Stimulated activated effector memory CD8-positive, alpha-beta T cell treated with anti-CD3 and anti-CD28 coated beads, Interleukin-12 subunit alpha, Interleukin-12 subunit beta, amount 100 ng/mL, for 72 hours (primary cell): ENCODE results near the gene IFT122.
"Not testable (repeated sequence)": the region's sequence is repeated elsewhere in the genome, so short reads cannot be mapped to it uniquely, and the experiment has no call there.

Source experiments
- ATAC-seq: fragments of 150-1000 bp; cut with Tn5 transposase; 2 replicates; pipeline ENCODE4 v1.10.0; 2021
- DNase-seq, 2 donors: peaks; one replicate each; pipeline ENCODE4 v3.0.0; 2021 to 2022; ENCODE audit warnings: low spot score in 2 of 2
- H3K27ac Mint-ChIP-seq: one replicate; pipeline ENCODE4 v1.8.0; 2022; ENCODE audit warnings: mild to moderate bottlenecking, mixed read lengths
- H3K36me3 Mint-ChIP-seq: one replicate; pipeline ENCODE4 v1.8.0; 2022; ENCODE audit warnings: mild to moderate bottlenecking, mixed read lengths
- H3K4me1 Mint-ChIP-seq: one replicate; pipeline ENCODE4 v1.8.0; 2022; ENCODE audit warnings: mixed read lengths
- H3K4me3 Mint-ChIP-seq: one replicate; pipeline ENCODE4 v1.8.0; 2022; ENCODE audit warnings: mild to moderate bottlenecking, mixed read lengths
- H3K9me3 Mint-ChIP-seq: one replicate; pipeline ENCODE4 v1.8.0; 2022; ENCODE audit warnings: mixed read lengths

Gene IFT122

GRCh38 chr3:129531699-129532098, 91.7 kb downstream of the IFT122 start:
- H3K36me3 Mint-ChIP-seq = no peaks in the 10 kb centered on the region
- H3K27ac Mint-ChIP-seq = no peak overlapping the region
- ATAC-seq (no peak), DNase-seq (no peak)
- H3K9me3 Mint-ChIP-seq = no peaks in the 10 kb centered on the region
- H3K4me3 Mint-ChIP-seq = no peak overlapping the region
- H3K4me1 Mint-ChIP-seq = peaks cover 5% of the 10 kb centered on the region

DNA sequence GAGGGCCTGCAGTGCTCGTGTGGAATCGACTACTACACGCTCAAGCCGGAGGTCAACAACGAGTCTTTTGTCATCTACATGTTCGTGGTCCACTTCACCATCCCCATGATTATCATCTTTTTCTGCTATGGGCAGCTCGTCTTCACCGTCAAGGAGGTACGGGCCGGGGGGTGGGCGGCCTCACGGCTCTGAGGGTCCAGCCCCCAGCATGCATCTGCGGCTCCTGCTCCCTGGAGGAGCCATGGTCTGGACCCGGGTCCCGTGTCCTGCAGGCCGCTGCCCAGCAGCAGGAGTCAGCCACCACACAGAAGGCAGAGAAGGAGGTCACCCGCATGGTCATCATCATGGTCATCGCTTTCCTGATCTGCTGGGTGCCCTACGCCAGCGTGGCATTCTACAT, 92.2 kb downstream of the IFT122 start:
- Mint-ChIP-seq H3K4me1 (peaks cover 11% of the 10 kb centered on the region), H3K9me3 (no peaks in the 10 kb centered on the region), H3K27ac (no peak overlapping the region), H3K36me3 (no peaks in the 10 kb centered on the region), H3K4me3 (no peak overlapping the region)
- DNase-seq (no peak), ATAC-seq (no peak)

- ATAC-seq = no peak
- DNase-seq = no peak
- Mint-ChIP-seq H3K9me3 (no peaks in the 10 kb centered on the region), H3K4me3 (no peak overlapping the region), H3K36me3 (no peaks in the 10 kb centered on the region), H3K4me1 (peaks cover 9% of the 10 kb centered on the region), H3K27ac (no peak overlapping the region)
Observed at GRCh38 chr3:129533406-129533805, 93.4 kb downstream of the IFT122 start.

- Mint-ChIP-seq H3K36me3 (no peaks in the 10 kb centered on the region), H3K4me1 (peaks cover 9% of the 10 kb centered on the region), H3K27ac (peak overlapping the region; percentile 34)
Observed at GRCh38 chr3:129534428-129535027, 94.5 kb downstream of the IFT122 start.

DNA sequence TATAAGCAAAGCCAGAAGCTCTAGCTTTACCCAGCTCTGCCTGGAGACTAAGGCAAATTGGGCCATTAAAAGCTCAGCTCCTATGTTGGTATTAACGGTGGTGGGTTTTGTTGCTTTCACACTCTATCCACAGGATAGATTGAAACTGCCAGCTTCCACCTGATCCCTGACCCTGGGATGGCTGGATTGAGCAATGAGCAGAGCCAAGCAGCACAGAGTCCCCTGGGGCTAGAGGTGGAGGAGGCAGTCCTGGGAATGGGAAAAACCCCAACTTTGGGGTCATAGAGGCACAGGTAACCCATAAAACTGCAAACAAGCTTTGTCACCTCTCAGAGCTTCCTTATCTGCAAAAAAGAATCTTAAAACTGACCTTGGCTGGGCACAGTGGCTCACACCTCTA, 95.1 kb downstream of the IFT122 start:
- Mint-ChIP-seq H3K9me3 (no peaks in the 10 kb centered on the region), H3K36me3 (no peaks in the 10 kb centered on the region), H3K27ac (peak overlapping the region; percentile 34), H3K4me1 (peaks cover 9% of the 10 kb centered on the region), H3K4me3 (no peak overlapping the region)
- ATAC-seq = no peak
- DNase-seq = no peak

More at GRCh38 chr3:129534428-129535027, 94.5 kb downstream of the IFT122 start:
- ATAC-seq (no peak), DNase-seq (no peak)
- Mint-ChIP-seq H3K9me3 (no peaks in the 10 kb centered on the region), H3K4me3 (no peak overlapping the region)

DNA sequence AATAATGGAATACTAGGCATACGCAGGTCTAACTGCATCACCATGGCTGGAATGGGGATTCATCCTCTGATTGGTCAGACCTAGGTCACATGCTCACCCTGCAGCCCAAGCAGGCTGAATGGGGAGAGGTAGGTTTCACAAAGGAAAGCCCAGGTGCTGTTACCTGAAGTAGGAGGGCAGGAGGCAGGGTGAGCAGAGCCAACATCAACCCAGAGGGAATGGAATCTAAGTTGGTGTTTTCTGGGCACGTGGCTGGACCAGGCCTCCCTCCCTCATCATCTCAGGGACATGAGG, 96.3 kb downstream of the IFT122 start:
- no peak overlapping the region for H3K27ac Mint-ChIP-seq
- DNase-seq = no peak
- no peaks in the 10 kb centered on the region for H3K9me3 Mint-ChIP-seq
- H3K4me1 Mint-ChIP-seq = peaks cover 9% of the 10 kb centered on the region
- H3K36me3 Mint-ChIP-seq = no peaks in the 10 kb centered on the region
- no peak overlapping the region for H3K4me3 Mint-ChIP-seq
- ATAC-seq = no peak

- Mint-ChIP-seq H3K9me3 (no peaks in the 10 kb centered on the region), H3K4me1 (peaks cover 9% of the 10 kb centered on the region), H3K27ac (peak overlapping the region; percentile 55), H3K36me3 (no peaks in the 10 kb centered on the region), H3K4me3 (no peak overlapping the region)
- DNase-seq (no peak), ATAC-seq (no peak)
Observed at GRCh38 chr3:129536804-129537203, 96.8 kb downstream of the IFT122 start.

GRCh38 chr3:129539206-129539605, 99.2 kb downstream of the IFT122 start:
- no peak for DNase-seq
- H3K27ac Mint-ChIP-seq = no peak overlapping the region
- no peaks in the 10 kb centered on the region for H3K9me3 Mint-ChIP-seq
- no peak for ATAC-seq
- H3K36me3 Mint-ChIP-seq = no peaks in the 10 kb centered on the region
- no peak overlapping the region for H3K4me3 Mint-ChIP-seq
- peaks cover 16% of the 10 kb centered on the region for H3K4me1 Mint-ChIP-seq

- H3K4me3 Mint-ChIP-seq = no peak overlapping the region
- peaks cover 16% of the 10 kb centered on the region for H3K4me1 Mint-ChIP-seq
- no peaks in the 10 kb centered on the region for H3K36me3 Mint-ChIP-seq
- H3K9me3 Mint-ChIP-seq = no peaks in the 10 kb centered on the region
- DNase-seq = no peak
- no peak for ATAC-seq
- H3K27ac Mint-ChIP-seq = no peak overlapping the region
Observed at GRCh38 chr3:129540776-129541516, 100.9 kb downstream of the IFT122 start.

DNA sequence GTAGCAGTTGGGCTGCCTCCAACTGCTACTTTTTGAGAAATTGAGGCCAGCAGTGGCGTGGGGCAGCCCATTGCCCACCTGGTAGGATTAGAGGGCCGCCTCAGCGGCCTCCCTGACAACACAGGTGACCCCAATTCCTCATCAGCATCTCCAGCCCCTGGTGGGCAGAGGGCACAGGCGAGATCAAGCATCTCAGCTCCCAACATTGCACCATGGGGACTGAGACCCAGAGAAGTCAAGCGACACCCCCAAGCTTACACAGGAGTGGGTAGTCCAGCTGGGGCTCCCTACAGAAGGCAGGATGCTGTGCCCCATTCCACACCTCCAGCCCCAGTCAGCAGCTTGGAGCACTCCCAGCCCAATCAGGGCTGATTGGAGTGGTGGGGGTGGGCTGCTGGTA, 102.7 kb downstream of the IFT122 start:
- Mint-ChIP-seq H3K27ac (no peak overlapping the region), H3K9me3 (no peaks in the 10 kb centered on the region), H3K36me3 (no peaks in the 10 kb centered on the region)

GRCh38 chr3:129543156-129543790, 103.2 kb downstream of the IFT122 start, which contains the start of gene H1-8:
TSS of gene H1-8 (plus strand) at chr3:129543175. CDS start at chr3:129543219, 44 bp downstream.
- H3K9me3 Mint-ChIP-seq = no peaks in the 10 kb centered on the region
- ATAC-seq (no peak), DNase-seq (no peak)
- H3K36me3 Mint-ChIP-seq = no peaks in the 10 kb centered on the region
- H3K4me1 Mint-ChIP-seq = peaks cover 11% of the 10 kb centered on the region
- no peak within 1 kb of the TSS for H3K4me3 Mint-ChIP-seq
- no peak within 1 kb of the TSS for H3K27ac Mint-ChIP-seq

More for the DNA sequence above, 102.7 kb downstream of the IFT122 start:
- ATAC-seq = no peak
- Mint-ChIP-seq H3K4me3 (no peak overlapping the region), H3K4me1 (peaks cover 8% of the 10 kb centered on the region)
- DNase-seq = no peak

DNA sequence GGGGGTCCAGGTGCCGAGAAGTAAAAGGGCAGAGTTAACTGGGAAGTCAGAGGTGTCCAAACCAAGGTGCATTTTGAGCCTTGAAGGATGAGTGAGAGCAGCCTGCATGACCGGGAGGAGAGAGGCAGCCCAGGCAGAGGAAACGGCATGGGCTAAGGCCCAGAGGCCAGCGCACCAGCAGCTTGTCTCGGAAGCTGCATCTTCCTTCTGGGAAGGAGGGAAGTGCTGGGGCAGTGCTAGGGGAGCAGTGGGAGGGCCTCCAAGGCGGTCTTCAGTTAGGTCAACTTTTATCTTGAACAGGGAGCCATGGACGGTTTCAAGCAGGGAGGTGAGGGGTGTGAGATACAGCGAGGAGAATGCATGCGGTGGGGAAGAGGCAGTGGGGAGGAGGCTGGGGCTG, 104.0 kb downstream of the IFT122 start:
- H3K36me3 Mint-ChIP-seq = no peaks in the 10 kb centered on the region
- H3K4me3 Mint-ChIP-seq = no peak overlapping the region
- DNase-seq (no peak), ATAC-seq (no peak)
- H3K9me3 Mint-ChIP-seq = no peaks in the 10 kb centered on the region
- peaks cover 13% of the 10 kb centered on the region for H3K4me1 Mint-ChIP-seq
- H3K27ac Mint-ChIP-seq = peak overlapping the region; percentile 43

- H3K27ac Mint-ChIP-seq, H3K36me3 Mint-ChIP-seq, H3K4me3 Mint-ChIP-seq, ATAC-seq, H3K9me3 Mint-ChIP-seq, DNase-seq: not testable (repeated sequence)
- peaks cover 13% of the 10 kb centered on the region for H3K4me1 Mint-ChIP-seq
Observed at GRCh38 chr3:129545951-129546350, 105.9 kb downstream of the IFT122 start.

DNA sequence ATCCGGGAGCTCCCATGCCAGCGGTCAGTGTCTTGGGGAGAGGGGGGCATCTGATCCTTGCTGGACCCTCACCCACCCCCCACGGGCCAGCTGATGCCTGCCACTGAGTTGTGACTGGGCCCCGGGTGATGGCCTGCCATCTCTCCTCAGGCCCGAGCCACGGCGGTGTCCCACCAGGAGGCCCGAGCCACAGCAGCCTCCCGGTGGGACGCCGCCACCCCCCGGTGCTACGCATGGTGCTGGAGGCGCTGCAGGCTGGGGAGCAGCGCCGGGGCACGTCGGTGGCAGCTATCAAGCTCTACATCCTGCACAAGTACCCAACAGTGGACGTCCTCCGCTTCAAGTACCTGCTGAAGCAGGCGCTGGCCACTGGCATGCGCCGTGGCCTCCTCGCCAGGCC, 107.2 kb downstream of the IFT122 start:
- H3K4me1 Mint-ChIP-seq = peaks cover 20% of the 10 kb centered on the region
- H3K36me3 Mint-ChIP-seq = peaks cover 5% of the 10 kb centered on the region
- H3K9me3 Mint-ChIP-seq = no peaks in the 10 kb centered on the region
- DNase-seq = no peak
- no peak overlapping the region for H3K27ac Mint-ChIP-seq
- ATAC-seq = no peak
- no peak overlapping the region for H3K4me3 Mint-ChIP-seq

- H3K9me3 Mint-ChIP-seq = no peaks in the 10 kb centered on the region
- H3K4me1 Mint-ChIP-seq = peaks cover 30% of the 10 kb centered on the region
- no peak overlapping the region for H3K4me3 Mint-ChIP-seq
- ATAC-seq (no peak), DNase-seq (no peak)
- peak overlapping the region; percentile 29 for H3K27ac Mint-ChIP-seq
- peaks cover 5% of the 10 kb centered on the region for H3K36me3 Mint-ChIP-seq
Observed at GRCh38 chr3:129548104-129548965, 108.3 kb downstream of the IFT122 start.
